ENCODE results near the gene SPDYE8. TPM values are rescaled to one million over a fixed set of nuclear protein-coding genes. Genes with fewer than 3 reads are reported as not detected.

The SPDYE8 gene, protein sequence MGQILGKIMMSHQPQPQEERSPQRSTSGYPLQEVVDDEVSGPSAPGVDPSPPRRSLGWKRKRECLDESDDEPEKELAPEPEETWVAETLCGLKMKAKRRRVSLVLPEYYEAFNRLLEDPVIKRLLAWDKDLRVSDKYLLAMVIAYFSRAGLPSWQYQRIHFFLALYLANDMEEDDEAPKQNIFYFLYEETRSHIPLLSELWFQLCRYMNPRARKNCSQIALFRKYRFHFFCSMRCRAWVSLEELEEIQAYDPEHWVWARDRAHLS
- not detected in 2 replicates for total RNA-seq

GRCh38 chr7:73029666-73030065 lies at the start of gene SPDYE8:
Gene SPDYE8 (minus strand): TSS chr7:73029766. CDS start chr7:73027966, 1,800 bp downstream.

DNA sequence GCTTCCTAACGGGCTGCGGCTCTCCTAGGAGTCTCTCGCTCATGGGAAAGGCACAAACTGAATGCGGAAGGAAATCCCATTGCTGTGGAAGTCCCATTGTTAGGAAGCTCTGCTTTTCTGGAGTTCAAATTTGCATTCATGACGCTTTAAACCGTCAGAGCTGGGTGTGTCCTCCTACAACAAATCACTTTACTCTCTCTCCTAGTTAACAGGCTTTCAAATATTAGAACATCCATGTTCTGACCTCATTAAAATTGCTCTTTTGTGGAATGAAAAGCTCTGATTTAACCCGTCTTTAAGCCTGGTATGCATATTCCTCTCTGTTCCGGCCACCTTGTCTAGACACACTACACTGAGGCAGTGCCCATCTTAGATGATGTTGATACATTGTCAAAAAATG lies 28.2 kb upstream of the SPDYE8 start, which contains the start of gene SPDYE11:
TSS of gene SPDYE11 (minus strand) at position 101 of the 400 bp plus-strand sequence. CDS start 1,800 bp downstream, outside the sequence.

Small RNA genes lying within 50 kb of the gene (small RNA-seq; reads per million reads assigned to genes)
- gene RF00019, result not detected

Other genes starting within 250 kb of the SPDYE8 start
- 3.4 and 6.5 TPM in 2 replicates for gene TYW1B, start 201.6 kb downstream of the SPDYE8 start, total RNA-seq
- gene POM121, start 104.7 kb downstream of the SPDYE8 start, total RNA-seq, result 7.1 and 8.0 TPM in 2 replicates
- gene TRIM74, start 60.3 kb downstream of the SPDYE8 start, total RNA-seq, result 0.12 TPM in 1 of 2 replicates, not detected in the other
- gene SPDYE11, start 28.1 kb upstream of the SPDYE8 start, total RNA-seq, result not detected in 2 replicates
- not detected in 2 replicates for gene SPDYE9, start 56.3 kb upstream of the SPDYE8 start, total RNA-seq

Data from hair follicle dermal papilla cell (primary cell).